ENCODE data around the gene BCAT1. TPM values are rescaled to one million over a fixed set of nuclear protein-coding genes. Genes with fewer than 3 reads are reported as not detected.

Gene BCAT1
- total and polyA plus RNA-seq, 2 of the 8 experiments (the other 6 are each of a cell fraction or from before 2014, with no cell fraction given): 19.7 to 263 TPM

DNA sequence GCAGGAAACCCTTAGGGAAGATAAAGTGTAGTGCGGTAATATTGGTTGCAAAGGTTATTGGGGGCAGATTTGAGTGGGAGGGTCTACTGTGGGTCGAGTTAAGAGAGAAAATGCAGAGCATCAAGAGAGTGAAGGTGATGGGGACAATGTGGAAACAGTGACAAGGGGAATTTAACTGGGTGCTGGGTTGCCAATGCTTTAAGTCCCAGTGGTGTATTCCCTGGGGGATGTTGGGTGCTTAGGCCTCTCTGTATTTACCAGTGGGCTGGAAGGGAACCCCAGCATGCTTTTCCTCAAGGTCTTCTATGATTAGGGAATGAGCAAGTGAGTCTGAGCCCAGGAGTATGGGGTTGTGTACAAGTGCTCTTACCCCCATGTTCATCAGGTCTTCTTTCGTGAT lies 10.6 kb downstream of the BCAT1 start:
- Histone ChIP-seq H3K23ac (ENCODE audit: insufficient read length) (no peak overlapping the region), H2BK5ac (ENCODE audit: low read depth, low read length) (no peak overlapping the region), H4K8ac (ENCODE audit: extremely low read depth, insufficient read depth, low read length) (no peak overlapping the region), H3K14ac (ENCODE audit: insufficient read length) (no peak overlapping the region), H3K23me2 (ENCODE audit: low read depth, low read length) (no peaks in the 10 kb centered on the region; the same call in 1 of the 2 replicates), H3K27ac (ENCODE audit: low read depth, low read length) (no peak overlapping the region), H2BK20ac (ENCODE audit: low read length) (no peak overlapping the region), H3K4me3 (ENCODE audit: extremely low read depth in 1 of 4, insufficient read depth in 2 of 4, low read depth in 3 of 4, low read length in 4 of 4) (no peak overlapping the region), H3K4ac (replicated peaks; ENCODE audit: insufficient read length, low read depth, low read length) (no peak overlapping the region), H4K91ac (replicated peaks; ENCODE audit: insufficient read length, low read length) (no peak overlapping the region), H3K27me3 (replicated peaks in 1 of 4; ENCODE audit: control insufficient read depth in 3 of 4, extremely low read depth in 1 of 4, insufficient read depth in 3 of 4, low read length in 3 of 4) (no peaks in the 10 kb centered on the region), H3K79me2 (ENCODE audit: control insufficient read depth in 1 of 2, insufficient read depth in 2 of 2, low read length in 2 of 2) (peaks cover 37 to 100% of the 10 kb centered on the region in 2 experiments), H3K18ac (ENCODE audit: extremely low read depth, low read length) (no peak overlapping the region), H2BK12ac (ENCODE audit: low read depth, low read length) (no peak overlapping the region), H4K20me1 (replicated peaks in 1 of 2; ENCODE audit: control insufficient read depth in 1 of 2, insufficient read depth in 2 of 2, low read length in 2 of 2) (peaks cover 0 to 1% of the 10 kb centered on the region in 2 experiments), H3K9ac (replicated peaks in 1 of 4; ENCODE audit: extremely low read depth in 1 of 4, low read depth in 3 of 4, low read length in 3 of 4) (no peak overlapping the region), H4K5ac (ENCODE audit: insufficient read length, low read depth, low read length) (no peak overlapping the region), H2AK5ac (ENCODE audit: low read depth, low read length) (no peak overlapping the region), H3K36me3 (ENCODE audit: control insufficient read depth in 2 of 4, insufficient read depth in 4 of 4, low read length in 3 of 4) (peaks cover 0 to 14% (median 2%) of the 10 kb centered on the region in 4 experiments; a peak in 4 of 8 replicates), H3K9me3 (ENCODE audit: insufficient read depth in 2 of 2, low read depth in 1 of 2, low read length in 1 of 2) (no peaks in the 10 kb centered on the region), H2BK15ac (ENCODE audit: low read length) (no peak overlapping the region), H3K4me2 (ENCODE audit: insufficient read depth in 1 of 2, low read depth in 2 of 2, low read length in 2 of 2) (no peak overlapping the region), H2AFZ (ENCODE audit: low read length) (no peak overlapping the region), H3K79me1 (ENCODE audit: low read depth, low read length) (peaks cover 17% of the 10 kb centered on the region), H3K56ac (replicated peaks; ENCODE audit: insufficient read length, low read depth, low read length) (no peak overlapping the region), H3K4me1 (replicated peaks in 1 of 4; ENCODE audit: control insufficient read depth in 3 of 4, insufficient read depth in 4 of 4, low read length in 3 of 4) (peaks cover 0 to 16% (median 10%) of the 10 kb centered on the region in 4 experiments; a peak in 3 of 7 replicates), H2BK120ac (replicated peaks; ENCODE audit: low read depth, low read length) (no peak overlapping the region)
- FAIRE-seq: no peak
- POLR2A ChIA-PET (ENCODE audit: partially characterized antibody): interaction anchor here (0.8 to 22.8 kb wide), 4 partner anchors 5 to 22 kb away, joined by 3 to 468 read pairs (median 238); partner anchors contain the start of gene BCAT1
- CTCF ChIA-PET (ENCODE audit: partially characterized antibody): interaction anchor here (0.6 kb wide), 1 partner anchor 42 kb away, joined by 3 read pairs; no protein-coding TSS in a partner anchor
- no peak for DNase-seq (ENCODE audit: low read depth in 1 of 2, low spot score in 2 of 2)
- 71% methylated on average over 3 of the region's 3 CpGs; no CpG with 5 or more reads in 1 of the 2 experiments for WGBS, 2 experiments (ENCODE audit: extremely low coverage in 1 of 2, insufficient coverage in 1 of 2, insufficient read length in 1 of 2, insufficient replicate concordance in 2 of 2, low coverage in 1 of 2, low lambda C conversion rate in 2 of 2, missing lambda C conversion rate in 1 of 2)
- TF ChIP-seq TCF12 (IDR thresholded peaks at IDR 0.05; ENCODE audit: low read depth, low read length): no peak
- peak; percentile 59 for TF ChIP-seq POLR2AphosphoS5 (IDR thresholded peaks at IDR 0.05; ENCODE audit: low read depth, low read length)
- no peak for TF ChIP-seq NRF1 (IDR thresholded peaks at IDR 0.05; ENCODE audit: low read depth, low read length)
- TF ChIP-seq FOSL1 (IDR thresholded peaks at IDR 0.05; ENCODE audit: insufficient read depth, low read depth, low read length): no peak
- no peak for TF ChIP-seq CEBPB (IDR thresholded peaks at IDR 0.05; ENCODE audit: low read depth, low read length)
- no peak for TF ChIP-seq ASH2L (IDR thresholded peaks at IDR 0.05; ENCODE audit: low read length)
- no peak for TF ChIP-seq EZH2 (IDR thresholded peaks at IDR 0.05; ENCODE audit: low read depth, low read length, severe bottlenecking)
- peak in 1 of 2 experiments; percentile 70; a peak in 2 of 3 replicates for TF ChIP-seq POLR2A (IDR thresholded peaks at IDR 0.05; ENCODE audit: control extremely low read depth in 1 of 2, low read depth in 2 of 2, low read length in 2 of 2)
- no peak for TF ChIP-seq SIRT6 (IDR thresholded peaks at IDR 0.05; ENCODE audit: low read length)
- no peak for TF ChIP-seq BRCA1 (IDR thresholded peaks at IDR 0.05; ENCODE audit: low read depth, low read length)

Data from H1 (cell line).